ENCODE results near the gene TBX2. TPM values are rescaled to one million over a fixed set of nuclear protein-coding genes. Genes with fewer than 3 reads are reported as not detected.

The TBX2 gene
- total RNA-seq, 1 donor from 2014 or later: not detected

DNA sequence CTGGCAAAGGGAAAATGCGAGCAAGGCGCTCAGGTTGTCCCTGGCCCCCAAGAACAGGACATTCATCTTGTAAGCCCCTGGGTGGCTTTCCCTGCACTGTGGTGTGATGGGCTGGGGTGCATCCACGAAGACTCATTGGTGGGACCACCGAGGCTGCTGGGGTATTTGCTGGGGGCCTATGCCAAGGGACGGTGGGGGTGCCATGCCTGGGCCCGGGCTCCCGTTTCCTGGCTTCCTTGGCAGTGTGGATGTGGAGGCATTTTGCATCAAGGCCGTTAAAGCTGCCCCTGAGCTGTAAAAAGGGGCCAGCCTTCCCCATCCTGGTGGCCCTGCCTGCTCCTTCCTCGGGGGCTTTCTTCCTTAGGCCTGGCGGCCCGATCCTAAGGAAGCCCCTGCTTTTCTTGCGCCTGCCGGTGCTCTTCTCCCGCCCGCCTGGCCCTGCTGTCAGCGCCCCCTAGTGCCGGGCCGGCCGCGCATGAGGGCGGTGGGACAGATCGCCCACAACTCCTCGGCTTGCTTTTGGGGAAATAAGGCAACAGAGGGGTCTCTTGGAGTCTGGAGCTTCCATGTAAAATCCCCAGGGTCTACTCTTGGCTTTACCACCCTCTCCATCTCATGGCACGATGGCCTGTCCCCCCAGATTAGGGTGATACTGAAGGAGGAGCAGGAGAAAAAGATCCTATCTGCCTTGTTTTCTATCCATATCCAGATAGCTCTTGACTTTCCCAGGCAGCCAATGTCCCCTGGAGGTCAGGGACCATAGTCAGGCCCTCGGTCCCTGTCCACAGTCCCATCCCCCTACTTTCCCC lies 9.8 kb upstream of the TBX2 start:
- Histone ChIP-seq H3K4me3 (no peak overlapping the region), H3K79me2 (ENCODE audit: low read depth) (no peaks in the 10 kb centered on the region), H4K20me1 (ENCODE audit: low read depth) (peaks cover 7% of the 10 kb centered on the region), H3K4me1 (peaks cover 15% of the 10 kb centered on the region), H3K36me3 (no peaks in the 10 kb centered on the region), H3K27me3 (peaks cover 31% of the 10 kb centered on the region), H3K9me3 (ENCODE audit: low read depth) (no peaks in the 10 kb centered on the region), H3F3A (ENCODE audit: low read depth) (peaks cover 7% of the 10 kb centered on the region), H3K9ac (no peak overlapping the region), H3K27ac (no peak overlapping the region), H3K4me2 (no peak overlapping the region), H2AFZ (replicated peaks) (no peak overlapping the region)
- DNase-seq (ENCODE audit: low spot score): peak; percentile 83
- Mint-ChIP-seq H3K4me1 (peaks cover 8% of the 10 kb centered on the region), H3K27ac (no peak overlapping the region), H3K4me3 (no peak overlapping the region), H3K27me3 (ENCODE audit: insufficient read depth, low read depth) (peaks cover 19% of the 10 kb centered on the region), H3K9me3 (no peaks in the 10 kb centered on the region), H3K36me3 (peaks cover 2% of the 10 kb centered on the region)
- TF ChIP-seq EZH2phosphoT487 (IDR thresholded peaks at IDR 0.05) (no peak), EZH2 (IDR thresholded peaks at IDR 0.05) (peak; percentile 48)
- TF ChIP-seq, protein P1, sequence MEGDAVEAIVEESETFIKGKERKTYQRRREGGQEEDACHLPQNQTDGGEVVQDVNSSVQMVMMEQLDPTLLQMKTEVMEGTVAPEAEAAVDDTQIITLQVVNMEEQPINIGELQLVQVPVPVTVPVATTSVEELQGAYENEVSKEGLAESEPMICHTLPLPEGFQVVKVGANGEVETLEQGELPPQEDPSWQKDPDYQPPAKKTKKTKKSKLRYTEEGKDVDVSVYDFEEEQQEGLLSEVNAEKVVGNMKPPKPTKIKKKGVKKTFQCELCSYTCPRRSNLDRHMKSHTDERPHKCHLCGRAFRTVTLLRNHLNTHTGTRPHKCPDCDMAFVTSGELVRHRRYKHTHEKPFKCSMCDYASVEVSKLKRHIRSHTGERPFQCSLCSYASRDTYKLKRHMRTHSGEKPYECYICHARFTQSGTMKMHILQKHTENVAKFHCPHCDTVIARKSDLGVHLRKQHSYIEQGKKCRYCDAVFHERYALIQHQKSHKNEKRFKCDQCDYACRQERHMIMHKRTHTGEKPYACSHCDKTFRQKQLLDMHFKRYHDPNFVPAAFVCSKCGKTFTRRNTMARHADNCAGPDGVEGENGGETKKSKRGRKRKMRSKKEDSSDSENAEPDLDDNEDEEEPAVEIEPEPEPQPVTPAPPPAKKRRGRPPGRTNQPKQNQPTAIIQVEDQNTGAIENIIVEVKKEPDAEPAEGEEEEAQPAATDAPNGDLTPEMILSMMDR (IDR thresholded peaks at IDR 0.05): peak; percentile 98

DNA sequence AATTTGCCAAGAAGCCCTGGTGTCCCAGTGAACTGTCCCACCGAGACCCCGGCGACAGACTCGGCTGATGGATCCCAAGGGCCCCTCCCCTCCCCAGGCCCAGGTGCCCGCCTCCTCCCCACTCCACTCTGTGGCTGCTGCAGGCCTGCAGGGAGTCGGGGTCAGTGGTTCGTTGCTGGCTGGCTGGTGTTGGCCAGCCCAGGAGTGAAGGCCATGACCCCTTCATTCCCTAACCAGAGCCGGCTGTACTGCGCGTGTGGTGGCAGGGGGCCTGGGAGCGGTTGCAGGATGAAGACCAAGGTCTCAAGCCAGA lies 9.2 kb upstream of the TBX2 start:
- peaks cover 12% of the 10 kb centered on the region for H4K20me1 ChIP-seq (ENCODE audit: low read depth)
- H3K4me3 ChIP-seq: no peak overlapping the region
- peaks cover 13% of the 10 kb centered on the region for H3F3A ChIP-seq (ENCODE audit: low read depth)
- H3K36me3 Mint-ChIP-seq: peaks cover 2% of the 10 kb centered on the region
- H3K9ac ChIP-seq: no peak overlapping the region
- H3K79me2 ChIP-seq (ENCODE audit: low read depth): no peaks in the 10 kb centered on the region
- H3K36me3 ChIP-seq: no peaks in the 10 kb centered on the region
- peaks cover 37% of the 10 kb centered on the region for H3K27me3 ChIP-seq
- TF ChIP-seq, protein P1 (IDR thresholded peaks at IDR 0.05): no peak
- TF ChIP-seq EZH2 (IDR thresholded peaks at IDR 0.05) (no peak), EZH2phosphoT487 (IDR thresholded peaks at IDR 0.05) (no peak)
- peaks cover 15% of the 10 kb centered on the region for H3K4me1 ChIP-seq
- no peak overlapping the region for H2AFZ ChIP-seq (replicated peaks)
- peaks cover 5% of the 10 kb centered on the region for H3K4me1 Mint-ChIP-seq
- no peak overlapping the region for H3K27ac ChIP-seq
- H3K4me2 ChIP-seq: no peak overlapping the region
- H3K27me3 Mint-ChIP-seq (ENCODE audit: insufficient read depth, low read depth): peaks cover 25% of the 10 kb centered on the region
- H3K27ac Mint-ChIP-seq: no peak overlapping the region
- no peak for DNase-seq (ENCODE audit: low spot score)
- H3K9me3 ChIP-seq (ENCODE audit: low read depth): no peaks in the 10 kb centered on the region
- H3K9me3 Mint-ChIP-seq: no peaks in the 10 kb centered on the region
- H3K4me3 Mint-ChIP-seq: no peak overlapping the region

- Mint-ChIP-seq H3K27me3 (ENCODE audit: insufficient read depth, low read depth) (peaks cover 31% of the 10 kb centered on the region), H3K9me3 (no peaks in the 10 kb centered on the region), H3K4me3 (no peak overlapping the region), H3K4me1 (peaks cover 6% of the 10 kb centered on the region), H3K36me3 (peaks cover 2% of the 10 kb centered on the region), H3K27ac (no peak overlapping the region)
- Histone ChIP-seq H3K27ac (no peak overlapping the region), H4K20me1 (ENCODE audit: low read depth) (peaks cover 25% of the 10 kb centered on the region), H3K4me3 (no peak overlapping the region), H3K9me3 (ENCODE audit: low read depth) (no peaks in the 10 kb centered on the region), H3K36me3 (no peaks in the 10 kb centered on the region), H3K79me2 (ENCODE audit: low read depth) (no peaks in the 10 kb centered on the region), H3K9ac (no peak overlapping the region), H3K4me2 (no peak overlapping the region), H3F3A (ENCODE audit: low read depth) (peaks cover 21% of the 10 kb centered on the region), H3K4me1 (peaks cover 13% of the 10 kb centered on the region), H3K27me3 (peaks cover 50% of the 10 kb centered on the region), H2AFZ (replicated peaks) (no peak overlapping the region)
- no peak for DNase-seq (ENCODE audit: low spot score)
- TF ChIP-seq, protein P1 (IDR thresholded peaks at IDR 0.05): no peak
- no peak for TF ChIP-seq EZH2phosphoT487 (IDR thresholded peaks at IDR 0.05)
- no peak for TF ChIP-seq EZH2 (IDR thresholded peaks at IDR 0.05)
Measured at GRCh38 chr17:61391595-61392291, 7.9 kb upstream of the TBX2 start.
